Right atrium auricular region (tissue), 2 donors: ENCODE measurements around the gene CDC6. TPM values are rescaled to one million over a fixed set of nuclear protein-coding genes. Genes with fewer than 3 reads are reported as not detected.

Experiments
- DNase-seq: peaks from one replicate; pipeline ENCODE4 v3.0.0-alpha.2; 2019; ENCODE audit warnings: low spot score
- H3K27ac ChIP-seq, 2 donors: fragments of 200-600 bp; sonication (generic); 1 replicate in 1 of 2; 2 replicates in 1 of 2; pipeline ENCODE4 v1.5.1; 2016 to 2019
- H3K27me3 ChIP-seq, 2 donors: fragments of 200-600 bp; sonication (generic); one replicate each; pipeline versions ENCODE4 v1.5.1 to v1.6.0; 2017 to 2019
- H3K36me3 ChIP-seq: fragments of 200-600 bp; sonication (generic); one replicate; pipeline ENCODE4 v1.5.1; 2016
- H3K4me1 ChIP-seq, 2 donors: fragments of 200-600 bp; sonication (generic); one replicate each; pipeline versions ENCODE4 v1.5.1 to v1.6.0; 2017 to 2019
- H3K4me3 ChIP-seq, 2 donors: fragments of 200-600 bp; sonication (generic); 1 replicate in 1 of 2; 2 replicates in 1 of 2; pipeline ENCODE4 v1.5.1; 2017 to 2019; ENCODE audit warnings: mild to moderate bottlenecking in 1 of 2, moderate library complexity in 1 of 2
- H3K9me3 ChIP-seq, 2 donors: fragments of 200-600 bp; sonication (generic); one replicate each; pipeline ENCODE4 v1.5.1; 2019
- total RNA-seq, 2 donors: library from RNA; depleted of rRNA; stranded (reverse); fragments of >200 nt; gene quantifications; one replicate each; pipeline ENCODE4 v1.1.0, GENCODE V29; 2016
- TF ChIP-seq, protein P1 (sequence below), 2 donors: fragments of 200-600 bp; sonication (generic); IDR thresholded peaks; one replicate each; pipeline ENCODE4 v1.5.1; 2019; ENCODE audit warnings: antibody characterized with exemption in 2 of 2

Gene CDC6
- total RNA-seq, 2 donors from 2014 or later = 0.44 to 1.0 TPM

DNA sequence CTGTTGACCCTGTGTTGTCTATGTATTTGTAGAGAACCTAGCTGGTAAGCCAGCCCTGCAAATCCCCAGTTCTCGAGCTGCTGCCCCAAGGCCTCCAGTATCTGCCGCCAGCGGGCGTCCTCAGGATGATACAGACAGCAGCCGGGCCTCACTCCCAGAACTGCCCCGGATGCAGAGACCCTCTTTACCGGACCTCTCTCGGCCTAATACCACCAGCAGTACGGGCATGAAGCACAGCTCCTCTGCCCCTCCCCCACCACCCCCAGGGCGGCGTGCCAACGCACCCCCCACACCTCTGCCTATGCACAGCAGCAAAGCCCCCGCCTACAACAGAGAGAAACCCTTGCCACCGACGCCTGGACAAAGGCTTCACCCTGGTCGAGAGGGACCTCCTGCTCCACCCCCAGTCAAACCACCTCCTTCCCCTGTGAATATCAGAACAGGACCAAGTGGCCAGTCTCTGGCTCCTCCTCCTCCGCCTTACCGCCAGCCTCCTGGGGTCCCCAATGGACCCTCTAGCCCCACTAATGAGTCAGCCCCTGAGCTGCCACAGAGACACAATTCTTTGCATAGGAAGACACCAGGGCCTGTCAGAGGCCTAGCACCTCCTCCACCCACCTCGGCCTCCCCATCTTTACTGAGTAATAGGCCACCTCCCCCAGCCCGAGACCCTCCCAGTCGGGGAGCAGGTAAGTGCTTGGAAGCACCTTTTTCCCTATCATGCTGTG, 23.1 kb upstream of the CDC6 start:
- Histone ChIP-seq H3K4me1 (no peaks in the 10 kb centered on the region), H3K4me3 (no peak overlapping the region), H3K36me3 (peaks cover 71% of the 10 kb centered on the region), H3K27ac (no peak overlapping the region), H3K9me3 (no peaks in the 10 kb centered on the region), H3K27me3 (no peaks in the 10 kb centered on the region)
- no peak for DNase-seq
- TF ChIP-seq, protein P1, sequence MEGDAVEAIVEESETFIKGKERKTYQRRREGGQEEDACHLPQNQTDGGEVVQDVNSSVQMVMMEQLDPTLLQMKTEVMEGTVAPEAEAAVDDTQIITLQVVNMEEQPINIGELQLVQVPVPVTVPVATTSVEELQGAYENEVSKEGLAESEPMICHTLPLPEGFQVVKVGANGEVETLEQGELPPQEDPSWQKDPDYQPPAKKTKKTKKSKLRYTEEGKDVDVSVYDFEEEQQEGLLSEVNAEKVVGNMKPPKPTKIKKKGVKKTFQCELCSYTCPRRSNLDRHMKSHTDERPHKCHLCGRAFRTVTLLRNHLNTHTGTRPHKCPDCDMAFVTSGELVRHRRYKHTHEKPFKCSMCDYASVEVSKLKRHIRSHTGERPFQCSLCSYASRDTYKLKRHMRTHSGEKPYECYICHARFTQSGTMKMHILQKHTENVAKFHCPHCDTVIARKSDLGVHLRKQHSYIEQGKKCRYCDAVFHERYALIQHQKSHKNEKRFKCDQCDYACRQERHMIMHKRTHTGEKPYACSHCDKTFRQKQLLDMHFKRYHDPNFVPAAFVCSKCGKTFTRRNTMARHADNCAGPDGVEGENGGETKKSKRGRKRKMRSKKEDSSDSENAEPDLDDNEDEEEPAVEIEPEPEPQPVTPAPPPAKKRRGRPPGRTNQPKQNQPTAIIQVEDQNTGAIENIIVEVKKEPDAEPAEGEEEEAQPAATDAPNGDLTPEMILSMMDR (IDR thresholded peaks at IDR 0.05) = no peak

- DNase-seq = no peak
- TF ChIP-seq, protein P1 (IDR thresholded peaks at IDR 0.05) = no peak
- H3K4me1 ChIP-seq = no peaks in the 10 kb centered on the region
- H3K27me3 ChIP-seq = no peaks in the 10 kb centered on the region
- H3K4me3 ChIP-seq = no peak overlapping the region
- no peak overlapping the region for H3K27ac ChIP-seq
- peaks cover 66% of the 10 kb centered on the region for H3K36me3 ChIP-seq
- H3K9me3 ChIP-seq = no peaks in the 10 kb centered on the region
These were observed 22.3 kb upstream of the CDC6 start for GRCh38 chr17:40265337-40265736.

GRCh38 chr17:40266882-40267281, 20.8 kb upstream of the CDC6 start:
- no peaks in the 10 kb centered on the region for H3K9me3 ChIP-seq
- no peak overlapping the region for H3K27ac ChIP-seq
- H3K36me3 ChIP-seq = peaks cover 64% of the 10 kb centered on the region
- H3K4me3 ChIP-seq = no peak overlapping the region
- no peak for DNase-seq
- no peaks in the 10 kb centered on the region for H3K4me1 ChIP-seq
- TF ChIP-seq, protein P1 (IDR thresholded peaks at IDR 0.05) = no peak
- H3K27me3 ChIP-seq = no peaks in the 10 kb centered on the region

DNA sequence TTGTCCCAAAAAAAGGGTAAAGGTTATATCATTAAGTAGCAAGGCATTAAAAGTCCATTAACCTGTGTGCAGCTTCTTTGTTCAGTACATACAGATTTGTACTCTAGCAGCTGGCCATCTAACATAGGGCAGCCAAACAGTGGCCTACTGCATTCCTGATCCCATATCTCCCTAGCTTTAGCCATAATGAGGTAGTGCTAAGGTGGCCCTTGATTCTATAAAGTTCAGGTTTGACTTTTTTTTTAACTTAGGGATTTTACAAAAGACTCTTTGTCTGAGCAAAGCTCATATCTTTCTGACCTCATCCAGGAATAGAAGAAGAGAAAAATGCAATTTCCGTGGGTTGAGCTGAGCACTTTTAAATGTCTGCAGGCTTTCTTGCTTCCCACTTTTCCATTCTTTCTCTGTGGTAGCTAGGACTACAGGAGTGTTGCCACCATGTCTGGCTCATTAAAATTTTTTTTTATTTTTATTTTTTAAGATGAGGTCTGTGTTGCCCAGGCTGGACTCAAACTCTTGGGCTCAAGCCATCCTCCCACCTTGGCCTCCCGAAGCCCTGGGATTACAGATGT, 19.5 kb upstream of the CDC6 start:
- no peaks in the 10 kb centered on the region for H3K9me3 ChIP-seq
- no peak overlapping the region for H3K27ac ChIP-seq
- peaks cover 64% of the 10 kb centered on the region for H3K36me3 ChIP-seq
- DNase-seq = no peak
- no peaks in the 10 kb centered on the region for H3K27me3 ChIP-seq
- H3K4me1 ChIP-seq = no peaks in the 10 kb centered on the region
- TF ChIP-seq, protein P1 (IDR thresholded peaks at IDR 0.05) = no peak
- H3K4me3 ChIP-seq = no peak overlapping the region

- Histone ChIP-seq H3K4me1 (peaks cover 0 to 1% of the 10 kb centered on the region in 2 donors), H3K27ac (no peak overlapping the region), H3K4me3 (no peak overlapping the region), H3K36me3 (peaks cover 78% of the 10 kb centered on the region), H3K9me3 (no peaks in the 10 kb centered on the region), H3K27me3 (no peaks in the 10 kb centered on the region)
- no peak for DNase-seq
- TF ChIP-seq, protein P1 (IDR thresholded peaks at IDR 0.05) = no peak
These were observed 9.3 kb upstream of the CDC6 start for GRCh38 chr17:40278414-40278813.
